Renal cortex interstitium (tissue), 11 donors: ENCODE results near the gene TIE1. TPM values are rescaled to one million over a fixed set of nuclear protein-coding genes. Genes with fewer than 3 reads are reported as not detected.

Experiments
- DNase-seq, 11 donors: peaks; one replicate each; pipeline ENCODE4 v3.0.0-alpha.2; 2013; ENCODE audit warnings: low read depth in 9 of 11, low spot score in 4 of 11; ENCODE audit errors: extremely low read depth in 1 of 11
- polyA plus RNA-seq, 3 donors: library from polyadenylated mRNA; unstranded; fragments of 120-200 nt; gene quantifications; one replicate each; pipeline ENCODE4 v1.2.1, GENCODE V29; 2013; ENCODE audit not compliant: insufficient read length in 3 of 3

The TIE1 gene
- polyA plus RNA-seq, 3 donors = 39.5 to 62.5 (median 55.4) TPM

- no peak for DNase-seq
Observed at GRCh38 chr1:43349594-43350306, 49.0 kb downstream of the TIE1 start.

GRCh38 chr1:43350976-43351375, 50.2 kb downstream of the TIE1 start:
- no peak for DNase-seq

- DNase-seq = no peak
Observed at GRCh38 chr1:43351421-43352350, 50.9 kb downstream of the TIE1 start.

GRCh38 chr1:43352351-43352705, 51.5 kb downstream of the TIE1 start:
- DNase-seq = no peak

GRCh38 chr1:43352881-43353280, 52.1 kb downstream of the TIE1 start:
- DNase-seq = no peak

GRCh38 chr1:43354471-43354870, 53.7 kb downstream of the TIE1 start:
- no peak for DNase-seq

DNA sequence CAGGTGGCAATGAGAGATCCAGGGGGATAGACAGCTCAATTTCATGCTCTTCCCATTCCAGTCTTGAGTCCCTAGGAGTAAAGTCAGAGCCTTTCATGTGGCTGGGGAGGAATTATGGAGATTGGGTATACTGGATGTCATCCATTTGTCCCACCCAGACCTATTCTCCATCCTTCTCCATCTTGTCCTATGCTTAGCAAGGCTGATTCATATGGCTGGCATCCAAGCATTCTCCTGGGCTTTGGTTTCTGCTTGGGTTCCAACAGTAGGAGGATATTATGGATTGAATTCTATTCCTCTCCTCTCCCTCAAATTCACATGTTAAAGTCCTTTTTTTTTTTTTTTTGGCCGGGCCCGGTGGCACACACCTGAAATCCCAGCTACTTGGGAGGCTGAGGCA, 54.2 kb downstream of the TIE1 start:
- no peak for DNase-seq

GRCh38 chr1:43357251-43357650, 56.5 kb downstream of the TIE1 start:
- DNase-seq = no peak

- peak in 2 of 11 donors; percentile 10 to 41 for DNase-seq
Observed at GRCh38 chr1:43358121-43358745, 57.5 kb downstream of the TIE1 start.

DNA sequence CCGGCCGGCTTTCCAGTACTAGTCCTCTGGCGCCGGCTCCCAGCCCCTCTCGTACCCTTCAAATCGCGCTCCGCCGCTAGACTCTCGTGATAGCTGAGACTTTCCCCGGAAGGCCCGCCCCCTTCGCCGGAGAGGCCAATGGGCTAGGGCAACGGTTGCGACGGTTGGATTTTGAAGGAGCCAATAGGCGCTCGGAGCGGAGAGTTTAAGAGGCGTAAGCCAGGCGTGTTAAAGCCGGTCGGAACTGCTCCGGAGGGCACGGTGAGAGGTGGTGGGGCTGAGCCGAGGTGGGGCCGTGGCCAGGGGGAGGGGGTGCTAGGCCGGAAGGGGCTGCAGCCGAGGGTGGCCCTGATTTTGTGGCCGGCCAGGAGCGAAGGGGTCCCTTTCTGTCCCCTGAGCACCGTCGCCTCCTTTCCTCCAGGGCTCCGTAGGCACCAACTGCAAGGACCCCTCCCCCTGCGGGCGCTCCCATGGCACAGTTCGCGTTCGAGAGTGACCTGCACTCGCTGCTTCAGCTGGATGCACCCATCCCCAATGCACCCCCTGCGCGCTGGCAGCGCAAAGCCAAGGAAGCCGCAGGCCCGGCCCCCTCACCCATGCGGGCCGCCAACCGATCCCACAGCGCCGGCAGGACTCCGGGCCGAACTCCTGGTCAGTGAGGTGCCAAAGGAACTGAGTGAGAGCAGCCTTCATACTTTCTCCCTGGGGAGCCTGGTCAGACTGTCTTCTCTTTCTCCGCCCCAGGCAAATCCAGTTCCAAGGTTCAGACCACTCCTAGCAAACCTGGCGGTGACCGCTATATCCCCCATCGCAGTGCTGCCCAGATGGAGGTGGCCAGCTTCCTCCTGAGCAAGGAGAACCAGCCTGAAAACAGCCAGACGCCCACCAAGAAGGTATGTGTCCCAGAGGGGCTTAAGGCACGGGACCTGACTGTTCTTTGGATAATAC, 58.2 kb downstream of the TIE1 start, which contains the start of gene CDC20:
TSS of gene CDC20 (plus strand) at position 236 of the 948 bp plus-strand sequence. CDS start at position 471, 235 bp downstream.
- DNase-seq = peak; percentile 86 to 98 (median 95)

DNA sequence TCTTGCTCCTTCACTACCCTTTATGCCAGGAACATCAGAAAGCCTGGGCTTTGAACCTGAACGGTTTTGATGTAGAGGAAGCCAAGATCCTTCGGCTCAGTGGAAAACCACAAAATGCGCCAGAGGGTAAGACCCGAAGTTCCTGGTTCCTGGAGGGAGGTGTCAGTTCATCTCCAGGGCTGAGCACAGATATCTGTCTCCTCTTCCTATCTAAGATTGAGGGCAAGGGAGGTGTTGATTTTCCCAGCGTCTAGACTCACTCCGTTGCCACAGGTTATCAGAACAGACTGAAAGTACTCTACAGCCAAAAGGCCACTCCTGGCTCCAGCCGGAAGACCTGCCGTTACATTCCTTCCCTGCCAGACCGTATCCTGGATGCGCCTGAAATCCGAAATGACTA, 58.9 kb downstream of the TIE1 start:
- DNase-seq = no peak

GRCh38 chr1:43360616-43361015, 59.8 kb downstream of the TIE1 start:
- DNase-seq = no peak

DNA sequence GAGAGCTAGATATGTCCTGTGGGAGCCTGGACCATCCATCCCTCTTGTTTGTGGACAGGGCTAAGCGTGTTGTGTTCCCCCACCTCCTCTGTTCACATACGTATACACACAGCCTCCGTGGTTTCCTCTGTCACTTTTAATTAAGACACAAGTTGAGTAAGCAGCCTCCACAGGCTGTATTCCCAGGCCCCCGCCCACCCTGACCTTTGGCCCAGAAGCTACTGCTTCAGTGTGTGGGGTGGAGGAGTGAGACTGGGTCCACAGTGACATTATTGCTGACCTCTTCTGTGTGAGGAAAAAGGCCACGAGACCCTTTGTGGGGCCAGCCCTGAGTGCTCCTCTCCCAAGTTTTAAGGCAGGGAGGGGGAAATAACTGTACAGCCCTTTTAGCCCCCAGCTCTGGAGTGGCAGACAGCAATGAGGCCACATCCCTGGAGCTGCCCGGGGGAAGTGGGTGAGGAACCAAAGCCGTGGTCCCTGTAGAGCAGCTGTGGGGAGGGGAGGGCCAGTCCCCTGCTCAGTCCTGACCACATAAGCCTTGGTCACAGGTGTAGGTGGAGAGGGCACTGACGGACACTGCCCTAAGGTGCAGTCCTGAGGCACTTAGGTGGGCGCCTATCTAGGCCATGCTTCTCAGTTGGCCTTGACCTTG, 62.6 kb downstream of the TIE1 start:
- DNase-seq = no peak

GRCh38 chr1:43363935-43364525, 63.2 kb downstream of the TIE1 start:
- no peak for DNase-seq

GRCh38 chr1:43365678-43366077, 64.9 kb downstream of the TIE1 start:
- DNase-seq = no peak

- DNase-seq = no peak
Observed at GRCh38 chr1:43366179-43366578, 65.4 kb downstream of the TIE1 start.

GRCh38 chr1:43366601-43367025, 65.8 kb downstream of the TIE1 start:
- no peak for DNase-seq
